Measurements from ENCODE around the gene SLC12A3. TPM values are rescaled to one million over a fixed set of nuclear protein-coding genes. Genes with fewer than 3 reads are reported as not detected.

SLC12A3 gene
- total and polyA plus RNA-seq, 2 of the 8 experiments (the other 6 are each of a cell fraction or from before 2014, with no cell fraction given): not detected

GRCh38 chr16:56858374-56858773, 6.6 kb upstream of the SLC12A3 start:
- ChIA-PET POLR2A (ENCODE audit: partially characterized antibody) (interaction anchor here (1.1 kb wide), 1 partner anchor 73 kb away, joined by 3 read pairs; the partner anchor contains the start of gene HERPUD1), CTCF (ENCODE audit: partially characterized antibody) (interaction anchor here (0.6 to 10.8 kb wide), 3 partner anchors 7 to 1314 kb away, joined by 3 to 102 read pairs (median 3); partner anchors contain the start of gene SLC12A3)
- no peak overlapping the region for H3K4ac ChIP-seq (replicated peaks; ENCODE audit: insufficient read length, low read depth, low read length)
- H3K9me3 ChIP-seq (ENCODE audit: insufficient read depth in 2 of 2, low read depth in 1 of 2, low read length in 1 of 2): no peaks in the 10 kb centered on the region
- no peak overlapping the region for H4K91ac ChIP-seq (replicated peaks; ENCODE audit: insufficient read length, low read length)
- no peak overlapping the region for H4K8ac ChIP-seq (ENCODE audit: extremely low read depth, insufficient read depth, low read length)
- H3K18ac ChIP-seq (ENCODE audit: extremely low read depth, low read length): no peak overlapping the region
- 84% methylated on average over 14 of the region's 14 CpGs; no CpG with 5 or more reads in 1 of the 2 experiments for WGBS, 2 experiments (ENCODE audit: extremely low coverage in 1 of 2, insufficient coverage in 1 of 2, insufficient read length in 1 of 2, insufficient replicate concordance in 2 of 2, low coverage in 1 of 2, low lambda C conversion rate in 2 of 2, missing lambda C conversion rate in 1 of 2)
- H2BK120ac ChIP-seq (replicated peaks; ENCODE audit: low read depth, low read length): no peak overlapping the region
- H2BK20ac ChIP-seq (ENCODE audit: low read length): no peak overlapping the region
- H2BK12ac ChIP-seq (ENCODE audit: low read depth, low read length): no peak overlapping the region
- no peak overlapping the region for H2BK15ac ChIP-seq (ENCODE audit: low read length)
- H3K79me2 ChIP-seq (ENCODE audit: control insufficient read depth in 1 of 2, insufficient read depth in 2 of 2, low read length in 2 of 2): no peaks in the 10 kb centered on the region
- H3K79me1 ChIP-seq (ENCODE audit: low read depth, low read length): no peaks in the 10 kb centered on the region
- H3K23me2 ChIP-seq (ENCODE audit: low read depth, low read length): no peaks in the 10 kb centered on the region
- H2BK5ac ChIP-seq (ENCODE audit: low read depth, low read length): no peak overlapping the region
- H3K27me3 ChIP-seq (replicated peaks in 1 of 4; ENCODE audit: control insufficient read depth in 3 of 4, extremely low read depth in 1 of 4, insufficient read depth in 3 of 4, low read length in 3 of 4): no peaks in the 10 kb centered on the region
- no peak overlapping the region for H3K56ac ChIP-seq (replicated peaks; ENCODE audit: insufficient read length, low read depth, low read length)
- no peak overlapping the region for H3K23ac ChIP-seq (ENCODE audit: insufficient read length)
- H3K36me3 ChIP-seq (ENCODE audit: control insufficient read depth in 2 of 4, insufficient read depth in 4 of 4, low read length in 3 of 4): no peaks in the 10 kb centered on the region
- H3K9ac ChIP-seq (replicated peaks in 1 of 4; ENCODE audit: extremely low read depth in 1 of 4, low read depth in 3 of 4, low read length in 3 of 4): no peak overlapping the region
- no peak overlapping the region for H2AK5ac ChIP-seq (ENCODE audit: low read depth, low read length)
- H3K4me2 ChIP-seq (ENCODE audit: insufficient read depth in 1 of 2, low read depth in 2 of 2, low read length in 2 of 2): no peak overlapping the region
- TF ChIP-seq TCF12 (IDR thresholded peaks at IDR 0.05; ENCODE audit: low read depth, low read length): no peak
- TF ChIP-seq POLR2A (IDR thresholded peaks at IDR 0.05; ENCODE audit: control extremely low read depth in 1 of 2, low read depth in 2 of 2, low read length in 2 of 2): no peak
- TF ChIP-seq YY1 (IDR thresholded peaks at IDR 0.05; ENCODE audit: low read depth, low read length): no peak
- no peak for TF ChIP-seq SP1 (IDR thresholded peaks at IDR 0.05; ENCODE audit: low read depth, low read length)
- no peak for TF ChIP-seq ZNF274 (IDR thresholded peaks at IDR 0.05; ENCODE audit: borderline replicate concordance, extremely low read depth, low read length)
- TF ChIP-seq CREB1 (IDR thresholded peaks at IDR 0.05): no peak
- TF ChIP-seq HDAC6 (IDR thresholded peaks at IDR 0.05; ENCODE audit: low read depth, low read length): no peak
- no peak for TF ChIP-seq BACH1 (IDR thresholded peaks at IDR 0.05; ENCODE audit: low read length)
- TF ChIP-seq POLR2AphosphoS5 (IDR thresholded peaks at IDR 0.05; ENCODE audit: low read depth, low read length): no peak
- no peak for DNase-seq (ENCODE audit: low read depth in 1 of 2, low spot score in 2 of 2)
- no peak overlapping the region for H2AFZ ChIP-seq (ENCODE audit: low read length)
- no peak for FAIRE-seq
- H4K20me1 ChIP-seq (replicated peaks in 1 of 2; ENCODE audit: control insufficient read depth in 1 of 2, insufficient read depth in 2 of 2, low read length in 2 of 2): no peaks in the 10 kb centered on the region
- H3K4me3 ChIP-seq (ENCODE audit: extremely low read depth in 1 of 4, insufficient read depth in 2 of 4, low read depth in 3 of 4, low read length in 4 of 4): no peak overlapping the region
- H3K14ac ChIP-seq (ENCODE audit: insufficient read length): no peak overlapping the region
- peaks cover 0 to 3% (median 0%) of the 10 kb centered on the region in 4 experiments; a peak in 2 of 7 replicates for H3K4me1 ChIP-seq (replicated peaks in 1 of 4; ENCODE audit: control insufficient read depth in 3 of 4, insufficient read depth in 4 of 4, low read length in 3 of 4)
- no peak overlapping the region for H4K5ac ChIP-seq (ENCODE audit: insufficient read length, low read depth, low read length)
- H3K27ac ChIP-seq (ENCODE audit: low read depth, low read length): no peak overlapping the region

Data from H1 (cell line).